ENCODE data around the gene CCDC60. TPM values are rescaled to one million over a fixed set of nuclear protein-coding genes. Genes with fewer than 3 reads are reported as not detected.

CCDC60 gene
- total RNA-seq, 2 donors from 2014 or later, result 4.3 to 4.9 TPM

DNA sequence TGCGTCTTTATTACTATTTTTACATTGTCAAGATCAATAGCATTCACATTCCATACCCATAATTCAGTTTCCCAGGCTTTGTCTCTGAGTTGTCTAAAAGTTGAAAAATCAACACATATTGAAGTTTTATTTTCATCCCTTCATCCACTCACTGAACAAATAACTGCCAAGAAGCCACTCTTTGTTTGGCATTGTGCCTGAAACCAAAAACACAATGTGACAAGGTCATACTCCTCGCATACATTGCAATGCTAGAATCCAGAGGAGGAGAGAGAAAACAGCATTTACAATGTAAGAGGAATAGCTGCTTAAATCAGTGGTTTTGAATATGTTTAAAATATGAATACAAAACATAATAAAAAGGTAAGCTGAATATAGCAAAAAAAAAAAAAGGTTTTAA is 71.8 kb downstream of the CCDC60 start:
- no peaks in the 10 kb centered on the region for H3K36me3 ChIP-seq
- intact Hi-C loops (cut with DNase I), result no loop called here
- TF ChIP-seq POLR2A (IDR thresholded peaks at IDR 0.05) (no peak), CTCF (IDR thresholded peaks at IDR 0.05) (no peak), POLR2AphosphoS5 (IDR thresholded peaks at IDR 0.05) (no peak)

DNA sequence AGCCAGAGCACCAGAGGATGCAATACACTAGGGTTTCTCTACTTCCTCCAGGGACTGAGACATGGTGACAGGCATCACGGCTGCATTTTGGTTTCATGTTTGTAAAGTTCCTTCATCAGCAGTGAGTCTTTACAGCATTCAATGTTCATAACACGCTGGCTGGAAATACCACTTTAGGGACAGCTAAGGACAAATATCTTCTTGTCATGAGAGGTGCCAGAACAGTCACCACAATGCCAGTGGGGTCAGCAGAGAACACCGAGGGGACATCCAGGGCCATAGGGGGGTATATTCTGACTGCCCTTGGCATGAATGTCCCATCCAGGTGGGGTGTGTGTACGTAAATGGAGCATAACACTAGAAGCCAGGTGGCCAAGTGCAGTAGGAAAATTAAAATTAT is 72.3 kb downstream of the CCDC60 start:
- Histone ChIP-seq H3K9me3 (no peaks in the 10 kb centered on the region), H3K36me3 (no peaks in the 10 kb centered on the region), H3K27ac (no peak overlapping the region), H3K4me1 (replicated peaks) (no peaks in the 10 kb centered on the region), H3K4me3 (no peak overlapping the region), H3K27me3 (replicated peaks; ENCODE audit: insufficient read depth) (no peaks in the 10 kb centered on the region)
- TF ChIP-seq CTCF (IDR thresholded peaks at IDR 0.05), result no peak
- TF ChIP-seq POLR2A (IDR thresholded peaks at IDR 0.05), result no peak
- TF ChIP-seq POLR2AphosphoS5 (IDR thresholded peaks at IDR 0.05), result no peak
- intact Hi-C loops (cut with DNase I), result no loop called here
- WGBS, result 85% methylated on average over 4 of the region's 4 CpGs
- no peak for DNase-seq (ENCODE audit: low spot score)

More for the DNA sequence above, 71.8 kb downstream of the CCDC60 start:
- Histone ChIP-seq H3K27ac (no peak overlapping the region), H3K9me3 (no peaks in the 10 kb centered on the region), H3K4me1 (replicated peaks) (no peaks in the 10 kb centered on the region), H3K4me3 (no peak overlapping the region), H3K27me3 (replicated peaks; ENCODE audit: insufficient read depth) (no peaks in the 10 kb centered on the region)
- DNase-seq (ENCODE audit: low spot score), result no peak
- WGBS, result 55% methylated on average over 2 of the region's 2 CpGs

GRCh38 chr12:119409043-119409442 is 74.5 kb downstream of the CCDC60 start:
- H3K27me3 ChIP-seq (replicated peaks; ENCODE audit: insufficient read depth), result no peaks in the 10 kb centered on the region
- no peaks in the 10 kb centered on the region for H3K9me3 ChIP-seq
- no peak overlapping the region for H3K4me3 ChIP-seq
- TF ChIP-seq POLR2A (IDR thresholded peaks at IDR 0.05) (no peak), POLR2AphosphoS5 (IDR thresholded peaks at IDR 0.05) (no peak), CTCF (IDR thresholded peaks at IDR 0.05) (no peak)
- 95% methylated on average over 4 of the region's 4 CpGs for WGBS
- no peak for DNase-seq (ENCODE audit: low spot score)
- no peaks in the 10 kb centered on the region for H3K4me1 ChIP-seq (replicated peaks)
- no peak overlapping the region for H3K27ac ChIP-seq
- intact Hi-C loops (cut with DNase I), result no loop called here
- no peaks in the 10 kb centered on the region for H3K36me3 ChIP-seq

DNA sequence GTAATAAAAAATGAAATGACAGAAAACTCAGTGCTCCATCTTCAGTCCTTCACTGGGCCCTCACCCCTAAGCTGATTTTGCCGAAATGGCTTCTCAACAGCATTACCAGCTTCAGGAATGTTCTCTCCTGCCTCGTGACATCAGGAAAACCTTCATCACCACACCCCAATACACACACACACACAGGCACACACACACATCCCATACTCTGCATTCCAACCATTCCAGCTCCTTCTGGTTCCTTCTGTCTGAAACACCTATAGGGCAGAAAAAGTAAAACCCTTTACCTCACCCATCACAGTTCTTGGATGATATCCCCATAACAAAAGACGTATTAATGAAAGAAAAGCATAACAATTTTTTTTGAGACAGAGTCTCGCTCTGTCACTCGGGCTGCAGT is 75.9 kb downstream of the CCDC60 start:
- Histone ChIP-seq H3K4me3 (no peak overlapping the region), H3K36me3 (no peaks in the 10 kb centered on the region), H3K27me3 (replicated peaks; ENCODE audit: insufficient read depth) (no peaks in the 10 kb centered on the region), H3K9me3 (no peaks in the 10 kb centered on the region), H3K27ac (no peak overlapping the region), H3K4me1 (replicated peaks) (no peaks in the 10 kb centered on the region)
- intact Hi-C loops (cut with DNase I), result loop anchor here (5.0 to 10.0 kb wide), 5 partner anchors 38 to 426 kb away; partner anchors contain the start of genes HSPB8 and SRRM4
- 84% methylated on average over 5 of the region's 5 CpGs for WGBS
- TF ChIP-seq POLR2AphosphoS5 (IDR thresholded peaks at IDR 0.05) (no peak), POLR2A (IDR thresholded peaks at IDR 0.05) (no peak), CTCF (IDR thresholded peaks at IDR 0.05) (no peak)
- no peak for DNase-seq (ENCODE audit: low spot score)

GRCh38 chr12:119412306-119412705 is 77.8 kb downstream of the CCDC60 start:
- H3K4me3 ChIP-seq, result no peak overlapping the region
- no peaks in the 10 kb centered on the region for H3K27me3 ChIP-seq (replicated peaks; ENCODE audit: insufficient read depth)
- H3K36me3 ChIP-seq, result no peaks in the 10 kb centered on the region
- H3K27ac ChIP-seq, result no peak overlapping the region
- H3K4me1 ChIP-seq (replicated peaks), result no peaks in the 10 kb centered on the region
- intact Hi-C loops (cut with DNase I), result loop anchor here (2.0 to 10.0 kb wide), 6 partner anchors 40 to 428 kb away; partner anchors contain the start of genes HSPB8 and SRRM4
- DNase-seq (ENCODE audit: low spot score), result no peak
- TF ChIP-seq POLR2AphosphoS5 (IDR thresholded peaks at IDR 0.05) (no peak), POLR2A (IDR thresholded peaks at IDR 0.05) (no peak)
- WGBS, result 58% methylated on average over 4 of the region's 4 CpGs
- no peaks in the 10 kb centered on the region for H3K9me3 ChIP-seq

All from prostate gland (tissue), 2 donors.